Vagina (tissue), 2 donors: Measurements from ENCODE around the gene SCAPER.

Source experiments
- POLR2A ChIP-seq, 2 donors: fragments of 450-650 bp; IDR thresholded peaks; one replicate each; pipeline ENCODE4 v1.6.1; 2017; ENCODE audit warnings: antibody characterized with exemption in 2 of 2, mild to moderate bottlenecking in 2 of 2, moderate library complexity in 2 of 2
- POLR2AphosphoS5 ChIP-seq, 2 donors: sonication (generic); formaldehyde crosslinking; IDR thresholded peaks; one replicate each; pipeline ENCODE4 v1.9.0; 2017; ENCODE audit warnings: antibody characterized with exemption in 2 of 2, mild to moderate bottlenecking in 2 of 2, low read depth in 1 of 2; ENCODE audit not compliant: insufficient read depth in 1 of 2

GRCh38 chr15:76480267-76480666 is 424.9 kb downstream of the SCAPER start:
- TF ChIP-seq POLR2AphosphoS5 (IDR thresholded peaks at IDR 0.05; ENCODE audit: insufficient read depth in 1 of 2, low read depth in 1 of 2) (no peak), POLR2A (IDR thresholded peaks at IDR 0.05) (no peak)
